HG03135 (cell line): ENCODE data around the gene C22orf23.

Experiments
- ATAC-seq: cut with Tn5 transposase; IDR thresholded peaks from one replicate; pipeline ENCODE4 v1.9.1; 2021; ENCODE audit warnings: mild to moderate bottlenecking, moderate library complexity; ENCODE audit not compliant: unreplicated experiment

The C22orf23 gene

GRCh38 chr22:37953437-37954179, at the start of gene C22orf23, which contains the start of gene POLR2F:
Gene C22orf23, minus strand, starts transcription at chr22:37953601. Its CDS starts 452 bp downstream, at chr22:37953149.
Gene POLR2F, plus strand, starts transcription at chr22:37953699. Its CDS starts 89 bp downstream, at chr22:37953788.
- peak; percentile 76 for ATAC-seq

GRCh38 chr22:37999640-38000272, 46.4 kb upstream of the C22orf23 start:
- no peak for ATAC-seq

GRCh38 chr22:37999236-37999635, 45.8 kb upstream of the C22orf23 start:
- ATAC-seq = no peak

- ATAC-seq = no peak
These were observed 45.1 kb upstream of the C22orf23 start for GRCh38 chr22:37998543-37998942.

- no peak for ATAC-seq
These were observed 43.3 kb upstream of the C22orf23 start for GRCh38 chr22:37996515-37997246.

- ATAC-seq = no peak
These were observed 42.7 kb upstream of the C22orf23 start for GRCh38 chr22:37996079-37996478.

GRCh38 chr22:37995460-37995859, 42.1 kb upstream of the C22orf23 start:
- ATAC-seq = no peak

- no peak for ATAC-seq
These were observed 41.6 kb upstream of the C22orf23 start for GRCh38 chr22:37994982-37995381.

- ATAC-seq = no peak
These were observed 40.6 kb upstream of the C22orf23 start for GRCh38 chr22:37994049-37994448.

- no peak for ATAC-seq
These were observed 38.5 kb upstream of the C22orf23 start for GRCh38 chr22:37991731-37992442.

GRCh38 chr22:37990862-37991261, 37.5 kb upstream of the C22orf23 start:
- no peak for ATAC-seq

- no peak for ATAC-seq
These were observed 36.9 kb upstream of the C22orf23 start for GRCh38 chr22:37990301-37990700.

GRCh38 chr22:37989146-37990045, 36.0 kb upstream of the C22orf23 start:
- no peak for ATAC-seq

- ATAC-seq = no peak
These were observed 33.0 kb upstream of the C22orf23 start for GRCh38 chr22:37986371-37986770.

GRCh38 chr22:37985751-37986281, 32.4 kb upstream of the C22orf23 start:
- ATAC-seq = no peak

- ATAC-seq = no peak
These were observed 31.7 kb upstream of the C22orf23 start for GRCh38 chr22:37985050-37985585.

GRCh38 chr22:37983860-37984791, 30.7 kb upstream of the C22orf23 start, which contains the start of gene SOX10:
Gene SOX10, minus strand, starts transcription at chr22:37984555. Its CDS starts 771 bp downstream, at chr22:37983784.
- ATAC-seq = no peak
